ENCODE measurements around the gene SEPHS1. TPM values are rescaled to one million over a fixed set of nuclear protein-coding genes. Genes with fewer than 3 reads are reported as not detected.

Gene SEPHS1
- total RNA-seq, 1 experiment from 2014 or later, result 509 TPM

DNA sequence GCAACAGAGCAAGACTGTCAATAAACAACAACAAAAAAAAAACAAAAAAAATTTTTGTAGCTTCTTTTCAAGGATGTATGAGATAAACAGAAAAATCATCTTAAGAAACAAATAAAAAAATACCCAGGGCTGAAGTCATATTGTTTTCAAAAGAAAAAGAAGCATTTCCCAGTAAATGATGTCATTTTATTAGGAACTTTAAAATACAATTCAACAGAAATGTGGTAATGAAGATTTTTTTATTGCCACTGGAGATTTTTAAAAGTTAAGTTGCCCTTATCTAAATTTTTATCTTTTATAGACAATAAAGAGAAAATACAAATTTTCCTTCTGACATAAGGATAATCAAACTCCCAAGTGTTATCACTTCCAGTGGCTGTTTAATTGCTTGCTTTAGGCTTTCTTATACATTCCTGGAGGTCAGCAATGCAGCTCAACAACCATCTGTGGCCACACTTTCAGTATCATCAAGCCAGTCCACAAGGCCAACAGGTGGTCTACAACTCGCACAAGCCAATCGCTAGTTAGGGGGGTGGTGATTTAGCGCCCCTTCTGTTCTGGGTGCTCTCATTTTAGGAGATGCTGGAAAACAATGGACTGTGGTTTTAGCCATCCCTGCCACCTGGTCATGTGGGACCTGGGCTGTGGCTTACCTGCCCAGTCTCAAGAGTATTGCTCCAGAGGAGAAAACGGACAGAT is 10.8 kb downstream of the SEPHS1 start:
- H3K36me3 Mint-ChIP-seq, result peaks cover 81% of the 10 kb centered on the region
- H3K4me3 Mint-ChIP-seq, result no peak overlapping the region
- H3K27ac Mint-ChIP-seq, result peak overlapping the region; percentile 87
- H3K4me1 Mint-ChIP-seq, result peaks cover 46% of the 10 kb centered on the region
- no peaks in the 10 kb centered on the region for H3K9me3 Mint-ChIP-seq
- ChIA-PET CTCF (interaction anchor here (0.6 to 1.6 kb wide), 3 partner anchors 15 to 199 kb away, joined by 3 to 4 read pairs (median 3); no protein-coding TSS in a partner anchor), POLR2A (interaction anchor here (2.2 kb wide), 1 partner anchor 13 kb away, joined by 7 read pairs; no protein-coding TSS in a partner anchor)
- no peaks in the 10 kb centered on the region for H3K27me3 Mint-ChIP-seq (ENCODE audit: low read depth)
- no peak for TF ChIP-seq ERG (CRISPR knock-in tag; IDR thresholded peaks at IDR 0.05)
- TF ChIP-seq PREB (CRISPR knock-in tag; IDR thresholded peaks at IDR 0.05; ENCODE audit: borderline replicate concordance), result no peak
- TF ChIP-seq, protein P1, sequence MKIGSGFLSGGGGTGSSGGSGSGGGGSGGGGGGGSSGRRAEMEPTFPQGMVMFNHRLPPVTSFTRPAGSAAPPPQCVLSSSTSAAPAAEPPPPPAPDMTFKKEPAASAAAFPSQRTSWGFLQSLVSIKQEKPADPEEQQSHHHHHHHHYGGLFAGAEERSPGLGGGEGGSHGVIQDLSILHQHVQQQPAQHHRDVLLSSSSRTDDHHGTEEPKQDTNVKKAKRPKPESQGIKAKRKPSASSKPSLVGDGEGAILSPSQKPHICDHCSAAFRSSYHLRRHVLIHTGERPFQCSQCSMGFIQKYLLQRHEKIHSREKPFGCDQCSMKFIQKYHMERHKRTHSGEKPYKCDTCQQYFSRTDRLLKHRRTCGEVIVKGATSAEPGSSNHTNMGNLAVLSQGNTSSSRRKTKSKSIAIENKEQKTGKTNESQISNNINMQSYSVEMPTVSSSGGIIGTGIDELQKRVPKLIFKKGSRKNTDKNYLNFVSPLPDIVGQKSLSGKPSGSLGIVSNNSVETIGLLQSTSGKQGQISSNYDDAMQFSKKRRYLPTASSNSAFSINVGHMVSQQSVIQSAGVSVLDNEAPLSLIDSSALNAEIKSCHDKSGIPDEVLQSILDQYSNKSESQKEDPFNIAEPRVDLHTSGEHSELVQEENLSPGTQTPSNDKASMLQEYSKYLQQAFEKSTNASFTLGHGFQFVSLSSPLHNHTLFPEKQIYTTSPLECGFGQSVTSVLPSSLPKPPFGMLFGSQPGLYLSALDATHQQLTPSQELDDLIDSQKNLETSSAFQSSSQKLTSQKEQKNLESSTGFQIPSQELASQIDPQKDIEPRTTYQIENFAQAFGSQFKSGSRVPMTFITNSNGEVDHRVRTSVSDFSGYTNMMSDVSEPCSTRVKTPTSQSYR (CRISPR knock-in tag; IDR thresholded peaks at IDR 0.05), result no peak
- TF ChIP-seq ZNF263 (CRISPR knock-in tag; IDR thresholded peaks at IDR 0.05; ENCODE audit: low read depth), result no peak
- TF ChIP-seq ZNF232 (CRISPR knock-in tag; IDR thresholded peaks at IDR 0.05), result no peak
- no peak for TF ChIP-seq SOX15 (CRISPR knock-in tag; IDR thresholded peaks at IDR 0.05)
- TF ChIP-seq JUN (CRISPR knock-in tag; IDR thresholded peaks at IDR 0.05), result no peak
- TF ChIP-seq FOXK1 (CRISPR knock-in tag; IDR thresholded peaks at IDR 0.05), result no peak
- no peak for TF ChIP-seq RELA (CRISPR knock-in tag; IDR thresholded peaks at IDR 0.05; ENCODE audit: borderline replicate concordance)
- no peak for TF ChIP-seq ZNF317 (CRISPR knock-in tag; IDR thresholded peaks at IDR 0.05; ENCODE audit: borderline replicate concordance, low read depth)
- ATAC-seq, result no peak; the same call in 1 of the 2 replicates
- DNase-seq (ENCODE audit: low spot score), result no peak

GRCh38 chr10:13335881-13336280 is 12.2 kb downstream of the SEPHS1 start:
- Mint-ChIP-seq H3K27me3 (ENCODE audit: low read depth) (no peaks in the 10 kb centered on the region), H3K36me3 (peaks cover 91% of the 10 kb centered on the region), H3K4me3 (no peak overlapping the region), H3K4me1 (peaks cover 39% of the 10 kb centered on the region), H3K9me3 (no peaks in the 10 kb centered on the region), H3K27ac (peak overlapping the region; percentile 70)
- DNase-seq (ENCODE audit: low spot score), result no peak
- ChIA-PET POLR2A (interaction anchor here (2.2 kb wide), 1 partner anchor 14 kb away, joined by 7 read pairs; no protein-coding TSS in a partner anchor), CTCF (interaction anchor here (1.6 kb wide), 1 partner anchor 17 kb away, joined by 4 read pairs; no protein-coding TSS in a partner anchor)
- no peak for TF ChIP-seq ZNF416 (CRISPR knock-in tag; IDR thresholded peaks at IDR 0.05)
- TF ChIP-seq TCF7 (CRISPR knock-in tag; IDR thresholded peaks at IDR 0.05; ENCODE audit: low read depth), result no peak
- no peak for TF ChIP-seq CDX4 (CRISPR knock-in tag; IDR thresholded peaks at IDR 0.05; ENCODE audit: borderline replicate concordance)
- no peak for ATAC-seq

DNA sequence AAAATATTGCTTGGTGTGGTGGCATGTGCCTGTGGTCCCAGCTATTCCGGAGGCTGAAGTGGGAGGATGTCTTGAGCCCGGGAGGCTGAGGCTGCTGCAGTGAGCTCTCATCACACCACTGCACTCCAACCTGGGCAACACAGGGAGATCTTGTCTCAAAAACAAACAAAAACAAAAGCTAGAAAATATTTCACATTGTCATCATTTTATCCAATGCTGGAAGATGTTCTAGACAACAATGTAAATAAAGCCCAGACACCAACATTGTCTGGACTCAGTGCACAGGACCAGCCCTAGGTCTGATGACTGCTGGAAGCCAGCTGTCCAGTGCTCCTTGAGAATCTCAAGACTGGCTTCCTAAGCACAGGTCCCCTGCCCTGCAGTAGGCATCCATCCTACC is 13.5 kb downstream of the SEPHS1 start:
- H3K36me3 Mint-ChIP-seq, result peaks cover 94% of the 10 kb centered on the region
- CTCF ChIA-PET, result no interaction called here
- H3K4me1 Mint-ChIP-seq, result peaks cover 36% of the 10 kb centered on the region
- no peak overlapping the region for H3K4me3 Mint-ChIP-seq
- H3K27me3 Mint-ChIP-seq (ENCODE audit: low read depth), result no peaks in the 10 kb centered on the region
- no peaks in the 10 kb centered on the region for H3K9me3 Mint-ChIP-seq
- DNase-seq (ENCODE audit: low spot score), result no peak
- POLR2A ChIA-PET, result interaction anchor here (1.5 kb wide), 1 partner anchor 18 kb away, joined by 3 read pairs; no protein-coding TSS in a partner anchor
- no peak; the same call in 1 of the 2 replicates for ATAC-seq
- peak overlapping the region; percentile 85 for H3K27ac Mint-ChIP-seq
- TF ChIP-seq KAT7 (CRISPR knock-in tag; IDR thresholded peaks at IDR 0.05; ENCODE audit: borderline replicate concordance) (no peak), MLX (CRISPR knock-in tag; IDR thresholded peaks at IDR 0.05) (no peak), FOXP1 (CRISPR knock-in tag; IDR thresholded peaks at IDR 0.05; ENCODE audit: borderline replicate concordance) (no peak), ZNF416 (CRISPR knock-in tag; IDR thresholded peaks at IDR 0.05) (no peak), SOX15 (CRISPR knock-in tag; IDR thresholded peaks at IDR 0.05) (no peak), RORB (CRISPR knock-in tag; IDR thresholded peaks at IDR 0.05) (no peak)
- TF ChIP-seq, protein P2, sequence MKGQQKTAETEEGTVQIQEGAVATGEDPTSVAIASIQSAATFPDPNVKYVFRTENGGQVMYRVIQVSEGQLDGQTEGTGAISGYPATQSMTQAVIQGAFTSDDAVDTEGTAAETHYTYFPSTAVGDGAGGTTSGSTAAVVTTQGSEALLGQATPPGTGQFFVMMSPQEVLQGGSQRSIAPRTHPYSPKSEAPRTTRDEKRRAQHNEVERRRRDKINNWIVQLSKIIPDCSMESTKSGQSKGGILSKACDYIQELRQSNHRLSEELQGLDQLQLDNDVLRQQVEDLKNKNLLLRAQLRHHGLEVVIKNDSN (CRISPR knock-in tag; IDR thresholded peaks at IDR 0.05), result no peak
- TF ChIP-seq, protein P3, sequence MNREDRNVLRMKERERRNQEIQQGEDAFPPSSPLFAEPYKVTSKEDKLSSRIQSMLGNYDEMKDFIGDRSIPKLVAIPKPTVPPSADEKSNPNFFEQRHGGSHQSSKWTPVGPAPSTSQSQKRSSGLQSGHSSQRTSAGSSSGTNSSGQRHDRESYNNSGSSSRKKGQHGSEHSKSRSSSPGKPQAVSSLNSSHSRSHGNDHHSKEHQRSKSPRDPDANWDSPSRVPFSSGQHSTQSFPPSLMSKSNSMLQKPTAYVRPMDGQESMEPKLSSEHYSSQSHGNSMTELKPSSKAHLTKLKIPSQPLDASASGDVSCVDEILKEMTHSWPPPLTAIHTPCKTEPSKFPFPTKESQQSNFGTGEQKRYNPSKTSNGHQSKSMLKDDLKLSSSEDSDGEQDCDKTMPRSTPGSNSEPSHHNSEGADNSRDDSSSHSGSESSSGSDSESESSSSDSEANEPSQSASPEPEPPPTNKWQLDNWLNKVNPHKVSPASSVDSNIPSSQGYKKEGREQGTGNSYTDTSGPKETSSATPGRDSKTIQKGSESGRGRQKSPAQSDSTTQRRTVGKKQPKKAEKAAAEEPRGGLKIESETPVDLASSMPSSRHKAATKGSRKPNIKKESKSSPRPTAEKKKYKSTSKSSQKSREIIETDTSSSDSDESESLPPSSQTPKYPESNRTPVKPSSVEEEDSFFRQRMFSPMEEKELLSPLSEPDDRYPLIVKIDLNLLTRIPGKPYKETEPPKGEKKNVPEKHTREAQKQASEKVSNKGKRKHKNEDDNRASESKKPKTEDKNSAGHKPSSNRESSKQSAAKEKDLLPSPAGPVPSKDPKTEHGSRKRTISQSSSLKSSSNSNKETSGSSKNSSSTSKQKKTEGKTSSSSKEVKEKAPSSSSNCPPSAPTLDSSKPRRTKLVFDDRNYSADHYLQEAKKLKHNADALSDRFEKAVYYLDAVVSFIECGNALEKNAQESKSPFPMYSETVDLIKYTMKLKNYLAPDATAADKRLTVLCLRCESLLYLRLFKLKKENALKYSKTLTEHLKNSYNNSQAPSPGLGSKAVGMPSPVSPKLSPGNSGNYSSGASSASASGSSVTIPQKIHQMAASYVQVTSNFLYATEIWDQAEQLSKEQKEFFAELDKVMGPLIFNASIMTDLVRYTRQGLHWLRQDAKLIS (CRISPR knock-in tag; IDR thresholded peaks at IDR 0.05; ENCODE audit: borderline replicate concordance), result no peak
